Stimulated activated CD8-positive, alpha-beta memory T cell treated with anti-CD3 and anti-CD28 coated beads, Interleukin-12 subunit alpha, Interleukin-12 subunit beta, amount 100 ng/mL, for 4 hours (primary cell): Measurements from ENCODE around the gene KIF6.

ENCODE experiments used
- DNase-seq: peaks from one replicate; pipeline ENCODE4 v3.0.0-alpha.2; 2020; ENCODE audit warnings: low read depth

KIF6 gene

DNA sequence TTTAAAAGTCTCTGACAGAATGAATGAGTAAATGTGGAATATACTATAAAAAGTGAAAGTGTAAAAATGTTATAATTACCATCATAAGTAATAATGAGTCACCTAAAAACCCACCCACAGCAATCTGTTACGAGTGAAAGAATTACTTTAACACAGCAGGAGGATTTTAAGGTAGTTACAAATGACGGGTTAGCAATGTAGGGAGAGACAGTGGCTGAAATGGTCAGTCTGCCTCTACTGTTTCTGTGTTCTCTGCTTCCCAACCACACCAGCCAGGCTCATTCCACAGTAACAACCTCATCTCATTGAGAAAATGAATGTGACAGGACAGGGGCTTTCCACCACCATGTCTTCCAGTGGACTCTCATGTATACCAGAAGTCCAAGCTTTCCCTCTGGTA is 278.3 kb downstream of the KIF6 start:
- no peak for DNase-seq

- DNase-seq: no peak
Measured at GRCh38 chr6:39445667-39446066, 279.5 kb downstream of the KIF6 start.

DNA sequence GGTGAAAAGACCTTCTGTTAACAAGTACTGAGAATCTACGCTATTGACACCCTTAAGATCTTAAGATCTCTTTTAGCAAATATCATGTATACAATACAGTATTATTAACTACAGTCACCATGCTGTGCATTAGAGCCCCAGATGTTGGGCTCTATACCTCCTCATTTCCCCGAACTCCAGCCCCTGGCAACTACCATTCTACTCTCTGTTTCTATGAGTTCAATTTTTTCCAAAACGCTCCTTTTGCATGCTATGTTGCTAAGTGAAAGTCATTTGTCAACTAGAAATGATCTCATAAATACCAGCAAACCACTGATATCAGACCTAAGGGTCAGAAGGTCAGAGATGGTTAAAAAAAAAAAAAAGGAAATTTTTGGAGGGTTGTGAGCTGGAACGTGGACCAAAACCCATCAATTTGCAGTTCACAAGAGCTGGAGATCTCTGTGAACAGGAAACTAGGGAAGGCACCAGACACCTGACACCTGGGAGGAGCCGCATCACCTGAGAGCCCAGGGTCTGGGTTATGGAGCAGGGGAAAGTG is 280.7 kb downstream of the KIF6 start:
- DNase-seq: no peak

- DNase-seq: no peak
Measured at GRCh38 chr6:39441986-39442385, 283.2 kb downstream of the KIF6 start.

- DNase-seq: no peak
Measured at GRCh38 chr6:39441301-39441700, 283.9 kb downstream of the KIF6 start.

DNA sequence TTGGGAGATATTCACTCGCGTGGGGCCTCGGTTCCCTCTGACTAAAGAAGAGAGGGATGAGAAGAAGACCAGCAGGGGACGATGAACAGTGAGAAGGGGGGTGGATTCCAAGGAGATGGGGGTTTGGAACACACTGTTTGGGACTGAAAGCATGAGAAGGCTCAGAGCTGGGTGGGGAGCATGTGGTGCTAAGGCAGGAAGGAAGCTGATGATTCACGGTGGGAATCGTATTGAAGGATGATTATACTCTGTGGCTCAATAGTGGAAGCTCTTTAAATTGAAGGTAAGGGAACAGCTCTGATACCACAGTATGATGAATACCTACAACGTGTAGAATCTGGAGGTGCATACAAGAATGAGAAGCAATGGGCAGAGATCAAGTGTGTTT is 285.2 kb downstream of the KIF6 start:
- DNase-seq: no peak

- DNase-seq: no peak
Measured at GRCh38 chr6:39439342-39440038, 285.7 kb downstream of the KIF6 start.

DNA sequence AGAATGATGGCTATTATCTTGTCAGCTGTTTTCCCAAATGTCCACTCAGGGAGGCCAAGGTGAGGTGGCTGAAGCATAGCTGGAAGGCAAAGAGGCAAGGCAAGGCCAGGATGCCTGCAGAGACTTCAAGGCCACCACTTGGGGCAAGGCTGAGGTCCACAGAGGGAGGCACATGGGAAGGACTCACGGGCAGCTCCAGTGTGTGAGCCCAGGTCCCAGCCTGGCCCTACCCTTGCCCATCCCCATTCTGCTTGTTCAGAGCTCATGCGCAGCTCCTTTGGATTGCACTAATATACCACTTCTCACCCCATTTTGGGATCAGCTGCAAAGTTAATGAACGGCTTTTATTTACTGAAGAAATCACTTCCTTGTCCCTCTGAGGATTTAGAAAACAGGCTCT is 291.6 kb downstream of the KIF6 start:
- DNase-seq: no peak

DNA sequence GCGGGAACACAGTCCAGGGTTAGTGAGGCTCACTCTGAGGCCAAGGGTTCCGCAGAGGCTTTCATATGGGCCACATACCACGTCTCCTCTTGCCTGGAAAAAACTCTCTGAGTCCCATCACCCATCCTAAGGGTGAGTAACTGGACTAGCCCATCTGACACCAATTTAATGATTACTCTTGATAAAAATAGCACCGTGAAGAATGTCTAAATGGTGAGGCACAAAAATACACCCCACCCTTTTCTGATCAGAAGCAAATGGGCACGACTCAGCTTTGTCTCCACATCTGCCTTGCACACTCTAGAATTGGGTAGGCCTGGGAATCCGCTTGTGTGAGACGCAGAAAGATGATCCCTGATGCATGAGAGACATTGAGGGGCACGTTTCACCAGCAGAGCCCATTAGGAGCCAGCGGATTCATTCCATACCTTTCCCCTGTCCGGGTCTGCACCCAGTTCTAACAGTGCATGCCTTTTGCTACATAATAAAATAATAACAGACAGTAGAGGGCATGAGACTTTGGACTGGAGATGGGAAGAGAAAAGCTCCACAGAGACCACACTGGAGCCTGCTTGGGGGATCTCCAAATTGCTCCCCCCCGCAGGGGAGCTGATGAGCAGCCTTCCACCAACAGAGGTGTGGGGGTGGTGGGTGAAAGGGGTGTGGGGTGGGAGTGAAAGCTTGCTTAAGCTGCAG is 292.7 kb downstream of the KIF6 start:
- no peak for DNase-seq

DNA sequence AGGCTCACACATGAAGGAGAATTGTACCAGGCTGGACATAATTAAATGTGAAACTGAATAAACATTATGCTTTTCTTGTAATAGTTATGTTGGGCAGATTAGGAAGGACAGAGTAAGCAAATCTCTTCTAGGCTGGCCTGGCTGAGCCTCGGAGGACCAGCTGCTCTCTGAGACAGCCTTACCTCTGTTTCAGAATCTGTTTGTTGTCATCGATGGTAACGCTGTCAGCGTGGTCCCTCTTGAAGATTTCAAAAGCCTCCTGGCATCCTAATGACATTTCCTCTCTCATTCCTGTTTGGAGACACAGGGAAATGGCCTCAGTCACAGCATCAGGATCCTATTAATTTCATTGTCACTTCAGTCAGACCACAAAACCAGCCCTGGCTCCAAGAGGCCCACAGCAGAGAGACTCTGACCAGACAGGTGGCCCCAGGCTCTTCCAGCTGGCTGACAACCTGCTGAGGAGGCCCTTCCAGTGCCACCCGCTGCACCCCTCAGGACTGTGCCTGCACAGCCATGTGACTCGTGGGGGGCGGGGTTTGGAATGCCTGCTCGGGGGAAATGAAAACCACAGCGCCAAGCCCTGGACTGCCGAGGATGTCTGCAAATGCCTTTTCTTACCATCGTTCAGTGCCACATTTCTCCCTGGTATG is 294.2 kb downstream of the KIF6 start:
- DNase-seq: no peak

DNA sequence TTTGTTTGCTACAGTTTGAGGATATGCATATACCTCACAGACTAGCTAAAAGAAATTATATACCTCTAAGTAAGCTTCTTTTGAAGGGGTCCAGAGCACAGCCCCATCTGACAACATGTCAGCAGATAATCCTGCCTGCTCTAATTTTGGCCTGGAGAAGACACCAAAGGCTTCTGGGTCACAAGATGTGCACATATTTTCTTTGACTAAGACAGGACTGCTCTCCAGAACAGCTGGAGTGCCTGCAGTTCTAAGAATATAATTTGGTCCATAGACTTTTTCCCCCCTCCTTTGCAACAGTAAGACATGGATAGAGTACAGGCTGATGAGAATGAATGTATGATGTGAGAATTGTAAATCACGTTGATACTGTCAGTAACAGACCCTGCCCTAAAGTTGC is 294.8 kb downstream of the KIF6 start:
- DNase-seq: no peak

DNA sequence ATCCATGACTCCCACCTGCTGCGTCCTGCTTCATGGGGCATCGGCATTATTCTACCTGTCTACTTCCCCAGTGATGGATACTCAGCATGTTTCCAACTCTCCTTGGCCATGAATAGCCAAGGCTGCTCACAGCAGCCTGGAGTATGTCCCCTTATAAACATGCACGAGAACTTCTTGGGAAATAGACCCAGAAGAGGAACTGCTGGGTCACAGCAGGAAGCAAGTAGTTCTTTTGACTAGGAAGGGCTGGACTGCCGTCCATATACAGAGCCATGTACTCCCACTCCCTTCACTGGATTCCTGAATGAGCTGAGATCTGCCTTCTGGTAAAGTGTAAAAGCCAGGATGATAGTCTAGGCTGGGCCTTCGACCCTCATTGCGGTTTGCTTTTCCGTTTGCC is 296.4 kb downstream of the KIF6 start:
- DNase-seq: no peak

DNA sequence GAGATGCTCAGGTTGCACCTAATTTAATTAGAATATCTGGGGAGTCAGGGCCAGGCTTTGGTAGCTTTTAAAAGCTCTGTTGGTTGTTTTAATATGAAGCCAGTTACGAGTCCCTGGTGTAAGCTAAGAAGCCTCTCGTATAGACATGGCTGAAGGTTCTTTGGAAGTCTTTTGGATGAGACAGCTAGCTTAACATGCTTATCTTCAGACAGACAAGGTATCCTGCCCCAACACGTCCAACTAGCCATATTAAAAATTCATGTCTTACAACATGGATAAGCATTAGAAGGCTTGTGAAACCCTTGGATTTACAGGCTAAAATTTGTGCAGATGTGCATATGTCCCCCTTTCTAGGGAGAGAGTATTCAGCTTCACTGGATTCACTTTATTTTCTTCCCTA is 297.1 kb downstream of the KIF6 start:
- DNase-seq: no peak

- DNase-seq: no peak
Measured at GRCh38 chr6:39426073-39426456, 299.1 kb downstream of the KIF6 start.

DNA sequence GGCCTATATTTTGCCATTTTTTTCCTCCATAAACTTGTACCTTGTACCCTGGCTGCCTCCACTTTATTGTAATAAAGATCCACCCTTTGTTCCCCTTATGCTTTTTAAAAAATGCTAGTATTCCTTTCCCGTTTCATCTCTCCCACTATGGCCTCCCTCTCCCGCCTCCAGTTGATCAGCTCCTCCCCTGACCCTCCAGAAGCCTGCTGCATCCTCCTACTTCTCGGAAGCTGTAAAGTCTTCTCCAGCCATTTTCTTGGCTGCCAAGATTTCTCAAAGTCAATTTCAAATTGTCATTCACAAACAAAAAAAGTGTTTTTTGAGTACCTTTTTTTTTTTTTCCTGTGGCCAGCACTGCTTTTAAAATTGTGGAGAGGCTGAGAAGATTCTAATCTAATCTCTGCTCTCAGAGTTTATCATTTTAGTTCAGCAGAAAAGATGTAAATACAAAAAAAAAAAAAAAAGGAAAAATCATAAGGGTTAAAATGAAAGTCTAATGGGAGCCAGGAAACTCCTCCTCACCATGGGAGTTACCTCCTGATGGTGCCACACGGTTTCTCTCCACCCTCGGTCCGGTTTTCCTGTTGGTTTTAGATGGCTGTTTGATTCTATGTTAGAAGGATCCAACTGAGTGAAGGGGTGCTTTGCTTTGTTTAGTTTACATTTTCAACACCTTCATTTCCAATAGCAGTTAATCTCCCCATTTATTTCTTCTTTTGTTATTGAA is 299.7 kb downstream of the KIF6 start:
- no peak for DNase-seq

DNA sequence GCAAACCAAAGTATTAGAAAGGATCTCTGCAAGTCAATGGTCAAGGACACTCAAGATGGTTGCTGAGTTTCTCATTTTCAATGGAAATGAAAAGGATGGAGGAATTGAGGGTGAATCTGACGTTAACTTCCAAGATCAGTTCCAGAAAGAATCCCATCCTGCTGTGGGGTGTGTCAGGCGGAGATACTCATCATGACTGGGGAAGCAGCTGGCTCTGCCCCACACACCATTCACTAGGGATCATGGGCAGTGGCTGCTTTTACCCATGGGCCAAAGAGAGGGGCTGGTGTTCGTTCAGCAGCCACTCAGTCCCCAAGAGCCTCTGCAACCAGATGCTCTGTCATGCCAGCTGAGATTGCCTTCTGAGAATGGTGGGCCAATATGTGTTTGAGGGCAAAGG is 300.4 kb downstream of the KIF6 start:
- no peak for DNase-seq

GRCh38 chr6:39422238-39422637 is 303.0 kb downstream of the KIF6 start:
- no peak for DNase-seq

GRCh38 chr6:39421383-39422225 is 303.6 kb downstream of the KIF6 start:
- DNase-seq: no peak

GRCh38 chr6:39420300-39421265 is 304.6 kb downstream of the KIF6 start:
- no peak for DNase-seq

GRCh38 chr6:39419607-39420006 is 305.6 kb downstream of the KIF6 start:
- no peak for DNase-seq
